HG03103 (cell line): ENCODE data around the gene B4GALT3.

Experiments
- ATAC-seq: cut with Tn5 transposase; IDR thresholded peaks from one replicate; pipeline ENCODE4 v1.9.1; 2021; ENCODE audit warnings: low read depth; ENCODE audit not compliant: unreplicated experiment

The B4GALT3 gene

DNA sequence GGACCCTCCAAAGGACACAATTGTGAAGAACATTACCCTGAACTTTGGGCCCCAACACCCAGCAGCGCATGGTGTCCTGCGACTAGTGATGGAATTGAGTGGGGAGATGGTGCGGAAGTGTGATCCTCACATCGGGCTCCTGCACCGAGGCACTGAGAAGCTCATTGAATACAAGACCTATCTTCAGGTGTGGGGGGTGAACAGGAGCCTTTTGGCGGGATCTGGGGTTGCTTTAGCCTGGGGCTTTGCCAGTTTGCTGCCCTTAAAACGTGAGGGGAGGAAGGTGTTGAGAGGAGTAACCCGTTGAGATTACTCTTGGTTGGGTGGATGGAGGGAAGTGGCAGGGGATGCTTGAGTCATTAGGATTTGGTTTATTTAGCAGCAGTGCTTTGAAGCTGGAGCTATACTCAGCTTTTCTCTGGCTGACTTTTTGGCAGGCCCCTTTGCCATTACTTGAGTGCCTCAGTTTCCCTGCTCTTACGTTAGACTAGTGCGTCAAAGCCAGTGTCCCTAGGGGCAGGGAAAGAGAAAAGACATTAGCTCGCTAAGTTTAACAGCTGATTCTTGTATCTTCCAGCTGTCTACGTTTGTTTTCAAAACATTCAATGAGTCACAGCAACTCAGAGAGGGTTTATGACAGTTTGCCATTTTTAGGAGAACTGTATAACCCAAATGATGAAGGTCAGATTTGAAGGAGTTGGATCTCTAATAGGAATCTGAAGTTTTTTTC is 29.3 kb upstream of the B4GALT3 start:
- no peak for ATAC-seq

DNA sequence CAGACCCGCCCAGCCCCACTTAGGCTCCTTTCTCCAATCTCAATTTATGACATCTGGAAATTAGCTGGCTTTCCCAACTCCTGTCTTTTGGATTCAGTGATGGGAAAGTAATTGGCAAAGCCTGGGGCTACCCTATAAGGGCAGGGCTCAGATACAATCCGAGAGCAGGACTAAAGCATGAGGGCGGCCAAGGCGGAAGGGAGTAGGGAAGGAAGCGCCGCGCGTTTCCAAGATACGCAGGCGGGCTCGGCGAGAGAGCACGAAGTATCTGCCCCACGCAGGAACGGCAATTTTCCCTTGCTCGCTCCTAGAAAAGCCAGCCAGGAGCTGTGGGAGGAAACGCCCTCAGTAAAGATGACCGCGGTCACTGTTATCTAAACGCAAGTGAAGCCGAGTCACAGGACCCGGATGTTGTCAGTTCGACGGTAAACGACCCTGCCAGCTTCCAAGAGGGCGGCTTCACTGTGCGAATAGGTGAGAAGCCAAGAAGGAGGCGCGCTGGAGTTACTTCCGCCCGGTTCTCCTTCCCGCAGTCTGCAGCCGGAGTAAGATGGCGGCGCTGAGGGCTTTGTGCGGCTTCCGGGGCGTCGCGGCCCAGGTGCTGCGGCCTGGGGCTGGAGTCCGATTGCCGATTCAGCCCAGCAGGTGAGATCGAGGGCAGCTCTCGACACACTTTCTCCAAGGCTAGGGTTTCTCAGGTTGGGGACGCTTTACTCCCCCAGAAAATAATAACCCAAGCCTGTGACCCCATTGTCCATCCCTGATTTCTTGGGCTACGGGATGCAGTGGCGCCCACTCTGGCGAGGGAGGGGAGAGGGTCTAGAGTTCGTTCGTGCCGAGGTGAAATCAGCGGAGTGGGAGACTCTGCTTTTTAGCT is 24.8 kb upstream of the B4GALT3 start, which contains the start of gene NDUFS2:
TSS of gene NDUFS2 (plus strand) at position 532 of the 877 bp plus-strand sequence. CDS start at position 551, 19 bp downstream.
- ATAC-seq, result peak; percentile 95

DNA sequence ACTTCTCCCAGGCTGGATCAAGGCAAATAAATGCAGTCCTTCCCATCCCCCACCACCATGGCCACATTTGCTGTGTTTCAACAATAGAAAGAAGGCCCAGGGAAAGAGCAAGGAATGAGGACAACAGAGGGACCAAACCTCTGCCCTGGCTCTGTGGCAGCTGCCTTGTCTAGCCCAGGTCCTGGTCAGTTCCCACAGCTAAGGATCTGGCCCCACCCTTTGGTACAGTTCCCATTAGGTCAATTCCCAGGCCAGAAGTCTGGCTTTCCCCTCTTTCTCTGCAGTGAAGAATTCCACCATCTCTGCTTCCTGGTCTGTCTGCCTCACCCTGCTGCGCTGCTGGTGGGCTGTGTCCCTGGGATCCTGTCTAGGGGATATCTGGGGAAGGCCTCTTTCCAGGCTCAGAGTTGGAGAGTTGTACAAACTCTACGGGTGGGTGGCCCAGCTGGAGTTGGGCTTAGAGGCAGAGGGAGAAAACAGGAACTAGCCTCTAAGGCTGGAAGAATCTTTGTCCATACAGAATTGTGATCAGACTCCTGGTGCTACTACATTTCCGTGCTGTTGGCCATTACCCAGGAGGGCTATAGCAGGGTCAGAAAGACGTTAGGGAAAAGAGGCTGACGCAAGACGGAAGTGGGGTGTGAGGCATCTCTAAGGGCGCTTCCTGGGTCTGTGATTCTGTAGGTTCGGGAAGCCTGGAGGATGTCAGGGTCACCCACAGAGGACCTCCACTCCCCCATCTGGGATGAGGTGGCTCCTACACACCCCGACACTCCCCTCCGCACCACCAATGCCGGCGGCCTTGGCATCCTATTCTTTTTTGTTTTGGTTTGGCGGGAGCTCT is 23.9 kb upstream of the B4GALT3 start:
- ATAC-seq, result no peak

DNA sequence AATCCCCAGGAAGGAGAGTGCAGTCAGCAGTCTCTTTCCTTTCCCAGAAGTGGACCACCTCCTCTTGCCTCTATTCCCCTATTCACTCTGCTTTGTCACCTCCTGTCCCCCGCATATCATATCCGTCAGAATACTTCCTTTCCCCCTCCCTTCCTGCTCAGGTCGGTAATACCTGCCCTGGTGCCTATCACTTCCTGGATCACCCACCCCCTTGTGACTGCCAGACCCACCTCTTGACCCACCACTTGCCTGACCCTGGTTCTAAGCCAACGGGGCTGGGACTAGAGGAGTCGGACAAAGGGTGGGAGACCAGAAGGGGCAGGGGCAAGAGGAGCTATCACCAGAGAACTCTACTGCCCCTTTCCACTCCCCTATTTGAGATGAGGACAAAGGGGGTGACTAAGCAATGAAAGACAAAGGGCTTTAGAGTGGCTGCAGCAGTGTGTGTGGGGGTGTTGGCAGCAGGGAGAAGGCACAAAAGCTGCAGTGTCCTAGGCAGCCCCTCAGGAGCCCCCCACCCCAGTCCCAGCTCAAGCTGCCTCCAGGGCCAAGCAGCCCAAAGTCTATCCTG is 23.2 kb upstream of the B4GALT3 start:
- no peak for ATAC-seq

DNA sequence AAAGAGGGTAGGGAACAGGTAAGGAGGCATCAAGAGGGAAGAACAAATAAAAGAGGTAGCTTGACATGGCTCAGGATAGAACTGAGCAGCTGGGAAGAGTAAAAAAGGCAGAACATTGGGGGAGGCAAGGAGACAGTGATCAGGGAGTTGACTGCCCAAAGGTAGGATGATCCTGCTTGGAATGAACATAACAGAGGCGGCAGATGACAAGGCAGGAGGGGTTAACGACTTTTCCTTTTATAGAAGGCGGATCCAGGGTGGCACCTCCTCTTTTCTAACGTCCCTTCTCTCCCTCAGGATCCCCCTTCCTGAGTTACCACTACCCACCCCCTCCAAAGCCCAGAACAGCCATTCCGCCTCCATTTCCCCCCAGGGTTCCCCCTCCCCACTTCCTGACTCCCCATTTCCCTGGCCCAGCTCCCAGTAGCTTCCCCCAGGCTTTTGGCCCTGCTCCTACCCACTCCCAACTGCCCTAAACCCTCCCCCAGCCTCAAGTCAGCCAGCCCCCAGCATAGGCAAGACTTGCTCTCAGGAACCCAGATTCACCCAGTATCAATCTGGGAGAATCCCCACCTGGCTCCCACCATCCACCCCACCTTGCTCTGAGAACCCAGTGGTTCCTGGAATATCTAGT is 22.3 kb upstream of the B4GALT3 start:
- no peak for ATAC-seq

DNA sequence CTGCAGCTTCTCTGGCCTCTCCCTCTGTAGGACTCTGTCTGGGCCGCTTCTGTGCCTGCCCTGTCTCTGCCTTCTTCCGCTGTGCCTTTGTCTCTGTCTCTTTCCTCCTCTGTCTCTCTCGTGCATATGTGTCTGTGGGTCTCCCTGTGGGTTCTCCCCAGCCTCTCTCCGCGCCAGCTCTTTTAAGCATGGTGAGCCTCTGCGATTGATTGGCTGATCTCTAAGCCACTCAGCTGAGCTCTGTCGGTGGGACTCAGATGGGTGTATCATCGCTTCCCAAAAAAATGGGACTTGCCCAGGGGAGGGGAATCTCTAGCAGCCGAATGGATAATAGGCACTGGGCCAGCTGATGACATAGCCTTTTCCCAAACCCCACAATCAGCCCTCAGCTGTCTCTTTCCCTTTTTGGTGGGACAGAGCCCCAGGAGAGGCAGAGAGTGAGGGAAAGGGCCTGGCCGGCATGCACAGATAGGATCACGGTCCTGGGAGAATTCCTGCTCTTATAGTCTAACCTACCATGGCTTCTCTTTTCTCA is 21.7 kb upstream of the B4GALT3 start, which contains the start of gene ADAMTS4:
TSS of gene ADAMTS4 (minus strand) at position 158 of the 535 bp plus-strand sequence. CDS start 427 bp downstream, outside the sequence.
- ATAC-seq, result no peak

DNA sequence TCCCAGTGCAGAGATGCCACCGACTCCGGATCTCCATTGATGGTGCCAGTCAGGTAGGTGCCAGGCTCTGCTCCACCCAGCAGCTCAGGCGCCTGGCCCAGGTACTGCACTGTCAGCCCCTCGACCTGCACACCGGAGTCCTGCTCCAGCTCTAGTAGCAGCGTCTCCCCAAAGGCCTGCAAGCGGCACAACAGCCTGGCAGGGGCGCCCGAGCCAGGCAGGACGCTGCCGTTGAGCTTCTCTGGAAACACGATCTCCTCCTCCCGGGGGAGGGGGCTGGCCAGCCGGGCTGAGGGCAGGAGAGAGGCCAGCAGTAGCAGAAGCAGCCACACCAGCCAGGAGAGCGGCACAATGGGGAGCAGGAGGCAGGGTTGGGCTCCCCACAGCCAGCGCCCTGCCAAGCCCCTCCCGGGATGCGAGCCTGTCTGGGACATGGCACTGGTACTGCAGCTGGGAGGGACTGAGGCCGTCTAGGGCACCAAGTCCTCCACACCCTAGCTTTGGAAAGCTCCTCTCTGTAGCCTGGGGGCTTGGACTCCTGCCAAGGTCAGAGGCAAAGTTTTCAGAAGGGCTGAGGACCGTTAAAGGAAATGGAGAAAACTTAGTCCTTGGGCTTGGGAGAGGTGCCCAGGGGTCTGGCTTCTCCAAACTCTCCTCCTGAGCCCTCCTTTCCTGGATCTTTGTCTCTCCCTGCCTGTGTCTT is 21.0 kb upstream of the B4GALT3 start:
- no peak for ATAC-seq

DNA sequence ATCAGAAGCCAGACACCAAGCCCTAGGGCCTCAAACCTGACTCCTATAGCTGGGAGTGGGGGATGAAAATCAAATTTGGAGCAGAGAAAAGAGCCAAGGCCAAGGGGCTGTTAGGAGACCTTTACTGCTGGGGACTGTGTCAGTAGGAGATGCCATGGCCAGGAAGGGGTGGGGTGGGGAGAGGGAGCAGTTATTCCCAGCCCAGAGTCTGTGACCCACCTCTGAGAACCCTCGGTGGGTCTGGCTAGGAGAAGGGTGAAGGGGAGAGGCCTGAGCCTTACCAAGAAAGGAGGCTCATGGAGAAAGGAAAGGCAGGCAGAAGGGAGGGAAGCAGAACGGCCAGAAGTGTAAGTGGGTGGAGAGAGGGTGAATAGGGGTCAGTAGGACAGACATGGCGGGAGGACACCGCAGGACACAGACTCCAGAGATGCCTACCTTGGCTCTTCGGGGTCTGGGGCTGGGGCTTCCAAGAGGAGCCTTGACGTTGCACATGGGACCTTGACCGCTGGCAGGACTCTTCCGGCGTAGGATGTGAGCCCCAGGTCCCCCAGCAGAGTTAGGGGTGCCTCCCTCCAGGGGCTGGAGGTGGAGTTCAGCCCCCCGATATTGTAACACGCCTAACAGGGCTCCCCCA is 20.4 kb upstream of the B4GALT3 start:
- ATAC-seq, result no peak

DNA sequence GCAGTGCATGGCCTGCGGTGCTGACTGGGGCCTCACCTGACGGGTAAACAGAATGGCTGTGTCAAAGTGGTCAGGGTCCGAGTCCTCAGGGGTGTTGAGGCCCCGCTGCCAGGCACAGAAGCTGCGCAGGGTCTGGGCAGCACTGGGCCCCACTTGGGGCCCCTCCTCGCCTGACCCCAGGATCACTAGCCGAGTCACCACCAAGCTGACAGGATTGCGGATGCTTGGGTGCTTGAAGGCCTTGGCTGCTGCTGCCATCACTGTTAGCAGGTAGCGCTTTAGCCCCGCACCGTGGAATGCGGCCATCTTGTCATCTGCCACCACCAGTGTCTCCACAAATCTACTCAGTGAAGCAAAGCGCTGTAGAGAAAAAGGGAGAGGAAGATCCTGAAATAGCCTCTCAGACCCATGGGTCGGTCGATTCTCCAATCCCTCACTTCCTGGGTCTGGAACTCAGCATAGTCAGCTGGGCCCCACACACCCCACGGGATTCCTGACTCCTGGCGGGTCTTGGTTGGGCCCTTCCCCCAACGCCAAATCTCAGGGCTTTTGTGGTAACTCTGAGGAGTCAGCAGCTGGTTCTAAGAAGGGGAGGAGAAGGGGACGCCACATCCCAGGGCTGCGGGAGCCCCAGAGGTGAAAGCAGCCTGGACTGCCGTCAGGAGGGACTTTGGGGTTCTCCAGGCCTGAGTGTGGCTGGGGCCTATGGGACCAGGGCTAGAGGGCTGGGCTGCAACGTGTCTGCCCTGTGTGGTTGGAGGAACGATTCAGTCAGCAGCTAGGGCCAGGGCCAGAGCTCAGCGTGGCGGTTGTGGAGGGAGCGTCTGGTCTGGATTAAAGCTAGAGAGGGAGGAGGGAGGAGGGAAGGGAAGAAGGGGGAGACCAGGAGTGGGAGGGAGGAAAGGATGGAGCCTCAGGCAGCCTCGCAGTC is 19.5 kb upstream of the B4GALT3 start:
- ATAC-seq, result no peak

DNA sequence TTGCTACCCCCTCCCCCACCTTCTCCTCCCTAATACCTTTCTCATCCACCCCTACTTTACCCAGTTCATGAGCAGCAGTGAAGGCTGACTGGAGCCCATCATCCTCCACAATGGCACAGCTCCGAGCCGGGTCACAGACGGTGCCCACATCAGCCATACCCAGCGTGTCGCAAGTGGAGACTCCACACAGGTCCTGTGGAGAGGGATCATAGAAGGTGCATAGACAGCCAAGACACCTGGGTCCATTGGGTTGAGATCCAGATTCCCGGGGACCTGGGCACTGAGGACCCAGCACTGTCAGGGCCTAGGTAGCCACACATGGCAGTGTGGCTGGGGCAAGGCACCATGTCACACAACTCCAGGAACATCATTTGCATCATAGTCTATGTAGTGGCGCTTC is 18.8 kb upstream of the B4GALT3 start:
- ATAC-seq, result no peak

DNA sequence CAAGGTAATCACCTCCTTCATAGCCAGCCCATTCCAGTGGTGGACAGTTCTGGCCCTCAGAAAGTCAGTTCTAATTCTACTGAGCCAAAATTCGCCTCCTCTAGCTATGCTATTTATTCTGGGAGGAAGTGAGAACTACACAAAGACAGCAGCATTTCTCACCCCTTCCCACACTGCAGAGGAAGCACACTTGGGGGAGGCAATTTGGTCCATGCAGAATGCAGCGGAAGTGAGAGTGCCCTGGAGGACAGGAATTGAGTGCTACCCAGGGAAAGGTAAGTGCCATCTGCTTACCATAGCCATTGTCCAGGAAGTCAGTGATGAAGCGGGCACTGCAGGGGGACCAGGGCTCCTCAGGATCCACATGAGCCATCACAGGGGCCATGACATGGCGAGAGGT is 17.9 kb upstream of the B4GALT3 start:
- ATAC-seq, result no peak

DNA sequence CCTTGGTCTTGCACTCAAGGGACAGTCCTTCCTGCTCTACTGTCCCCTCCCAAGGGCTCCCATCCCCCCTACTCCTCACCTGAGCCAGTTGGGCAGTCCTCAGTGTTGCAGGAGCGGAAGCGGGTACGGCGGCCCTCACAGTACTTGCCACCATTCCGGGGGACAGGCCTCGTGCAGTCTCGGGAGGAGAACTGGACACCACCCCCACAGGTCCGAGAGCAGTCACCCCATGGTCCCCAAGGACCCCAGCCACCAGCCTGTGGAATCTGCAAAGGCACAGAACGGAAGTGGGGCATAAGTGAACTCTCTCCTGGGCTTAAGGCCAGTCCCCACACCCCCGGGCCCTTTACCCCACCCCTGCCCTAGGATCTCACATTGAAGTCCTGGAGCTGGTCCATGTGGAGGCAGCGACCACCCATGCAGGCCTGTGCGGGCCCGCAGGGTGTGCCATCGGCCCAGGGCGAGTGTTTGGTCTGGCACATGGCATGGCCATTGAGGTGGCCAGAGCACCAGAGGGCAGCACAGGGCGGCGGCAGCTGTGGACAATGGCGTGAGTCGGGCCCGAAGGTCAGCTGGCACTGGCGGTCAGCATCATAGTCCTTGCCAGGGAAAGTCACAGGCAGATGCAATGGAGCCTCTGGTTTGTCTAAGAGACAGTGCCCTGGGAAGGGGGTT is 16.4 kb upstream of the B4GALT3 start:
- ATAC-seq, result no peak

DNA sequence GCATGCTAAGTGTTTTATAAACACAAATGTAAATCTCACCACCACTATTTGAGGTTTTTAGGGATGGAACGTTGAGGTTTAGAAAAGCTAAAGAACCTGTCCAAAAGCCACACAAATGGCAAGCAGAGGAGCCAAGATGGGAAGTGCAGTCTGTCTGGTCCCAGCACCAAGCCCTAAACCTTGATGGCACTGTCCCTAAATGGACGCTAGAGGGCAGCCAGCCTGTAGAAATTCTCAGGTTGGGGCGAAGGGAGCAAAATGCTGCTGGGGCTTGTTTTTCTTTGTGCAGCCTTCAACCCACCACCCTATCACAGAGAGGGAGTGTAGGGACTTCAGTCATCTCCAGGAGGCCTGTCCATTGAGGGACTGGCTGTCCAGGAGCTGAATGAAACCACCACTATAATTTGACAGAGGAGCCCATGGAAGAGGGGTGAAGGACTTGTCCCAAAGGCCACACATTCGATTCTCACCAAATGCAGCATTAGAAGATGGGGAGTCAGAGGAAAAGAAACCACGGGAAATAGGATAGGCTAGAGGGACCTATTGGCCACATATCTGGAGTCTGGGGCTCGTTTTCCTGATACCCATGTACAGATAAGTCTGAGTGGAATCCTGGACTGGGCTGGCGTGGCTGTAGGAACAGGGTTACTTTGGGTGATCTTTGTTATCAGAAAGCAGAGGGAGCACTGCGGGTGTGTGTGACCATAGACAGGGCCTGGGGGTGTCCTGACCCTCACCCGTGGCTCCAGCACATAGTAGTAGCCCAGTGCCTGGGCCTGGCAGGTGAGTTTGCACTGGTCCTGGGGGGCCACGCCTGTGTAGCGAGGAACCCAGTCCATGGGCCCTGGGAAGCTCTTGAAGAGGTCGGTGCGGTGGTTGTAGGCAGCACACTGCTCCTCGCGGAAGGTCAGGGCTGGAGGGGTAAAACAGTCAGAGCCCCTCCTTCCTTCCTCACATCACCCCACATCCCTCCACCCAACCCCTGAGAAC is 15.5 kb upstream of the B4GALT3 start:
- ATAC-seq, result no peak

DNA sequence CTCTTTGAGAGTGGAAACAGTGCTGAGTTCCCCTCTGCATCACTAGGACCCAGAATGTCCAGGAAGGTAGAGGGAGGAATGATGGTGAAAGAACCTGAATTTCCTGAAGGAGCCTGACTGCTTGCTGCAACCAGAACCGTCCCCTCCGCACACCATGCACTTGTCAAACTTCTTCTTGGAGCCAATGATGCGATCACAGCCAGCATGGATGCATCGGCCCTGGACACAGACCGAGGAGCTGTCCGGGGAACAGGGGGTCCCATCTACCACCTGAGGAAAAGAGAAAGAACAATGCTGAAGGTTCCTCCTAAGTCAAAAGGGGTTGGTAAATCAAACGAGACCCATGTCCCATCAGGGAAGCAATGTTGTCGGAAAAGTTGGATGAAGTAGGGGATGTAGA is 14.7 kb upstream of the B4GALT3 start:
- ATAC-seq, result no peak

DNA sequence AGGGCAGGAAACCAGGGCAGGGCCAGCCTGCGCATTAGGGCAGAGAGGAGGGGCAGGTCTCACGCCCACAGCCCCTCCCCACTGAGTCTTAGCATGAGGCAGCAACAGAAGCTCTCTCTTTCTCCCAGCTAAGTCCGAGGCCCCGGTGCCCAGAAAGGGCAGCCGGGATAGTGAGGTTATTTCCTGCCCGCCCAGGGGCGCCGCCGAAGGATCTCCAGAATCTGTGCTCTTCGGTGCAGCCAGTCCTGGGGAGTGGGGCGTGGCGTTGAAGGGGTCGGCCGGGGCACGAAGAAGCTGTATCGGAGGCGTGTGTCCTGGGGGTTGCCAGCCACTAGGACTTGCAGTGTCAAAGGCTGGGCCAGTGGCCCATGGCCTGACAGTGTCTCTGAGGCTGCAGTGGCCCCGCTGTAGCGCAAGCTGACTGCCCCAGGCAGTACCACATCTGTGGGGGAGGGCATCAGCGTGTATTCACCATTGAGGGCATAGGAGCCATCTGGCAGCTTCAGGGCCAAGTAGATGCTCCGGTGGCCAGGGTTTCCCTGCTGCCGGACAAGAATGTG is 13.7 kb upstream of the B4GALT3 start:
- ATAC-seq, result no peak

DNA sequence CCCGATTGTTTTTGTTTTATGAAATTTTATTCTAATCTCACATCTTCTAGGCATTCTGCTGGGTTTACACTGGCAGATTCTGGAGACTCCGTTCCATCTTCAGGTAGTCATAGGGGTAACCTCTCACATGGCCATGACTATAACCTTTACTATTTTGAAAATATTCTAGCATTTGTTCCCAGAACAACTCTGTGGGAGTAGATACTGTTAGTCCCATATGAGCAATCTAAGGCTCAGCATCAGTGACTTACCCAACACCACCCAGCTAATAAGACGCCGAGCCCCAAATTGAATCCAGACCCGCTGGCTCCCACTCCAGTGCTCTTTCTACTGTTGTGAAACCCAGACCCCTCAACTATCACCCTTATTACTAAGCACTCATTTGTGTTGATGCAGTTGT is 11.7 kb upstream of the B4GALT3 start:
- no peak for ATAC-seq
